Kidney capillary endothelial cell (primary cell): ENCODE results near the gene GHDC.
"Not testable (repeated sequence)": the region's sequence is repeated elsewhere in the genome, so short reads cannot be mapped to it uniquely, and the experiment has no call there.

Experiments used
- DNase-seq: peaks from one replicate; pipeline ENCODE4 v3.0.0-alpha.2; 2018; ENCODE audit warnings: low spot score

Gene GHDC

GRCh38 chr17:42193969-42194899, at the start of gene GHDC:
Gene GHDC (minus strand): TSS chr17:42194494. CDS start chr17:42193581, 913 bp downstream.
- peak; percentile 65 for DNase-seq

- DNase-seq, result no peak
Observed at GRCh38 chr17:42243493-42243982, 49.2 kb upstream of the GHDC start.

DNA sequence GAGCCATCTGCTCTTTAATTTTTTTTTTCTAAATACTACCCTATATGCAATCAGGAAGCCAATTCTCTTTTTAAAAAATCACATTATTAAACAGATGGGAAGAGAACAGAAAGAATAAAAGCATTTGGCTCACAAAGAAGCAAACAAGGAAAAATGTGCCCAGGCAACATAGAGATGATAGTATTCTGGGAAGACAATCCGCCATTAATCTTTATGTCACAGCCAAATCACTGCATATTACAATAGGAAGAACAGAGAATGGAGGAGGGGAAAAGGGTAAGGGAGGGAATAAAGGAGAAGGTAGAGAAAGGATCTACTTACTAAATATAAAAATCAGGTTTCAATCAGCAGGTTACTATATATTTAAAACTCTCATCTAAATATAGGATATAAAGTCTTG, 47.6 kb upstream of the GHDC start:
- DNase-seq, result no peak

- DNase-seq, result not testable (repeated sequence)
Observed at GRCh38 chr17:42240863-42241262, 46.6 kb upstream of the GHDC start.

DNA sequence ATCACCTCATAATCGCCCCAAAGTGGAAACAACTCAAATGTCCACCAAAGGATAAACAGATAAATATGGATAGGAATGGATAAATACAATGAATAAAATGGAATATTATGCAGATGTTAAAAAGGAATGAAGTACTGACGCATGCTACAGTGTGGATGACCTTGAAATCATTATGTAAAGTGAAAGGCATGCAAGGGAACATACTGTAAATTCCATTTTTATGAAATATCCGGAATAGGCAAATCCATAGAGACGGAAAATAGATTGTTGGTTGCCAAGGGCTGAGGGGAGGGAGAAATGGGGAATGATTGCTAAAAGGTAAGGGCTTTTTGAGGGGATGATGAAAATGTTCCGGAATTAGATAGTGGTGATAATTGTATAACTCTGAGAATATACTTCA, 45.9 kb upstream of the GHDC start:
- no peak for DNase-seq

DNA sequence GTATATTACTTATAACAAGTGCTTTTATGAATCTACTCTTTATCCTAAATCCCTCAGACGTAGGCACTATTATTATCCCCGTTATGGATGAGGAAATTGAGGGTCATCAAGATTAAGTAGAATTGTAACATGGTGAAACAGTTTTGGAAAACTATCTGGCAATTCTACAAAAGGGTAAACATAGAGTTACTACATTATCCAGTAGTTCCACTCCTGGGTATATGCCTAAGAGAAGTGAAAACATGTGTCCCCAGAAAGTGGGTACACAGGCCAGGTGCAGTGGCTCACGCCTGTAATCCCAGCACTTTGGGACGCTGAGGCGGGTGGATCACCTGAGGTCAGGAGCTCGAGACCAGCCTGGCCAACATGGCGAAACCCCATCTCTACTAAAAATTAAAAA, 45.3 kb upstream of the GHDC start:
- not testable (repeated sequence) for DNase-seq

DNA sequence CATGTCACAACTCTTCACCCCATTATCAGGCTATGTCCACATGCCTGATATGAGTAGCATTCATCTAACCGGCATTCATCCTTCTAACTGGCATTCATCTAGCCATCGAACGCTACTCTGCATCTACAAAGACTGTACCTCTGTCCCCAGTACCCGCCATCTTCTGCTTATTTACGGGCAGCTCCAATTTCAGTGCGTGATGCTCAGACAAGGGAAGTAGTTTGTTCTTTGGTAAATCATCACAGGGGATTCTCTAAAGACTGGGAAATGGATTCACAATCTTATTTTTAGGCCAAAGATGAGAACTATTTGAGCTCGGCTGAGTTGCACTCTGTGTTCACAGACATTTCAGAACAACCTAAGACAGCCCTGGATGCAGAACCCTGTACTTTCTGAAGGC, 42.5 kb upstream of the GHDC start:
- no peak for DNase-seq

DNA sequence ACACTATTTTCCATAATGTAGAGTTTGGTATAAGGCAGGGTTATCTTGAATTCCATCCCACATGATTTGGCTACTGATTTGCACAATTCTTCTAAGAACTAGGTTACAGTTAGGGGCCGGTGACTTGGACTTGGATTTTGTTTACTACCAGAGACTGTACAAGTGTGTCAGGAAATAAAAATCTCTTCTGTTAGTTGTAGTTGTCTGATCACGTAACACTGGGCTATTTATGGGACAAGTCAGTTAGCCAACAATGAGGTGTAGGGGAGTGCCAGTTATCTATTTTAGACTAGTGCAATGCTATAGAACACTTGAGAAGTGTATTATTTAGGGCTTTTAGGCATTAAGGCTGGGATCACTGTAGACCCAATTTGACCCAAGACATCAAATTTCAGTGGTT, 39.7 kb upstream of the GHDC start:
- DNase-seq, result no peak

DNA sequence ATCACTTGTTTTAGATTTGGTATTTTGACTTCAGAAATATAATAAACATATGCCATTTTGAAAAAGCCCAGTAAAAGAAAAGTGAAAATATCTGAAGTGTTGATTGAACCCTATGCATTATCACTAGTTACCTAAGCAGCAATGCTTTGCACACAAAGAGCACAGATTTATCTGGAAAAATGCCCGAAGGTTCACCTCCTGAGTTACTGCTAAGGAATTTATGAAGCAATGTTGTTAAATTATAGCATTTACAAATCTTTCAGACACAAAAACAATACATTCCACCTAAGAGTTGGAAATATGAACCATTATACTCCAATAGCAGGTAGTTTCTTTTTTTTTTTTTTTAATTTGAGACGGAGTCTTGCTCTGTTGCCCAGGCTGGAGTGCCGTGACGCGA, 38.9 kb upstream of the GHDC start:
- no peak for DNase-seq

DNA sequence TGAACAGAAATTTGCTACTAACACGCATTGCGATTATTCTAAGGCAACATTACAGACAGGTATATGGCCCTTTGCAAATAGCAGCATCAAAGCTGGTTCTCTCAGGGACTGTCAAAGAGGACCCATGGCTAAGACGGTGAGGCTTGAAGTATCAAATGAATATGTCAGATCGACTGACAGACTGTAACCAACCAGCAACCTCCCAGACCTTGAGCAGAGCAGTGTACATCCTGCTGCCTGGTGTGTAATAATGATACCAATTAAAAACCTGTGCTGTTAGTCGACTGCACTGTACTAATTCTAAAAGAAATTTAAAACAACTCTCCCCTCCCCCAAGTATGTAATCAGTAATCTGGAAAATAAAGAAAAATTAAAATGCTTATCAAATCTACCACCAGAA, 35.9 kb upstream of the GHDC start:
- no peak for DNase-seq

DNA sequence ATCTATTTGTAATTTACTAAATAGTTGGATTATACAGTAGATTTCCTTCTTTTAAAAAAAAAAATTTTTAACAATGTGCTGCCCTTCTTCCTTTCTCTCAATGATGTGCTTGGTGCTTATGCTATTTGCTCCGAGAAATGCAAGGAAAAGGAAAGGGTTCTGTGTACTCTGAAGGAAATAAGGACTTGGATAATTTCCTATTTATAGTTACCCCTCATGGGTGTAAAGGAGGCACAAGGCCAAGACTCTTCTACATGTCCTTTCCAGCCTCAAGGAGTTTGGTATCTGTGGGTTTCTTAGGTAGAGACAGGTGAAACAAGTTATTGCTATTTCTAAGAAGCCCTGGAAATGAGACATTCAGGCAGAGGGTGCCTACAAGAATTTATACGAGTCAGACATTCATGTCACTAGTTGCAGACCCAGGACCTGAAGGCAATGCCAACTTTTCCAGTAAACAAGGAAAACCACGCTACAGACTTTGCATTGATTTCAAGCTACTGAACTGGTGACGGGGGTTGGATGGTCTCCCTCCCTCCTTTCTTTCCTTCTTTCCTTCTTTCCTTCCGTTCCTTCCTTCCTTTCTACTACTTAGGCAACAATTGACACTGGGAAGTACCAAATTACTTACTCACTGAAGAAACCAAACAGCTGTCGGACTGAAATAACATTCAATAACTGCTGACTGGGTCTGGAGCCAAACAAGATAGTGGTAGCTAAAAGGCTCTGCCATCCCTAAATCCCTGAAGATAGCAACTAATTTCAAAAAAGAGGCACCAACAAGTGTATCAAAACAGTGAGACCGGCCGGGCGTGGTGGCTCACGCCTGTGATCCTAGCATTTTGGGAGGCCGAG, 33.8 kb upstream of the GHDC start:
- DNase-seq, result no peak

DNA sequence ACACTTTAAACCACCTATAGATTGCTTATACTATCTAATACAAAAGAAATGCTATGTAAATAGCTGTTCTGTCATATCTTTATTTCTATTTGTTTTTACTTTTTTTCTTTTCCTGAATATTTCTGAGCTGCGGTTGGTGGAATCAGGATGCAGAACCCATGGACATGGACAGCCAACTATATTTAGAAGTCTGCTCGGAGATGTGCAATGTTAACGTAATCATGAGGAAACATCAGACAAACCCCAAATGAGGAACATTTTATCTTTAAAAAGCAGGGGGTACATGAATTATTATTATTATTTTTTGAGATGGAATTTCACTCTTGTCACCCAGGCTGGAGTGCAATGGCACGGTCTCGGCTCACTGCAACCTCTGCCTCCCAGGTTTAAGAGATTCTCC, 31.4 kb upstream of the GHDC start:
- no peak for DNase-seq

- DNase-seq, result no peak
Observed at GRCh38 chr17:42224651-42225050, 30.4 kb upstream of the GHDC start.

DNA sequence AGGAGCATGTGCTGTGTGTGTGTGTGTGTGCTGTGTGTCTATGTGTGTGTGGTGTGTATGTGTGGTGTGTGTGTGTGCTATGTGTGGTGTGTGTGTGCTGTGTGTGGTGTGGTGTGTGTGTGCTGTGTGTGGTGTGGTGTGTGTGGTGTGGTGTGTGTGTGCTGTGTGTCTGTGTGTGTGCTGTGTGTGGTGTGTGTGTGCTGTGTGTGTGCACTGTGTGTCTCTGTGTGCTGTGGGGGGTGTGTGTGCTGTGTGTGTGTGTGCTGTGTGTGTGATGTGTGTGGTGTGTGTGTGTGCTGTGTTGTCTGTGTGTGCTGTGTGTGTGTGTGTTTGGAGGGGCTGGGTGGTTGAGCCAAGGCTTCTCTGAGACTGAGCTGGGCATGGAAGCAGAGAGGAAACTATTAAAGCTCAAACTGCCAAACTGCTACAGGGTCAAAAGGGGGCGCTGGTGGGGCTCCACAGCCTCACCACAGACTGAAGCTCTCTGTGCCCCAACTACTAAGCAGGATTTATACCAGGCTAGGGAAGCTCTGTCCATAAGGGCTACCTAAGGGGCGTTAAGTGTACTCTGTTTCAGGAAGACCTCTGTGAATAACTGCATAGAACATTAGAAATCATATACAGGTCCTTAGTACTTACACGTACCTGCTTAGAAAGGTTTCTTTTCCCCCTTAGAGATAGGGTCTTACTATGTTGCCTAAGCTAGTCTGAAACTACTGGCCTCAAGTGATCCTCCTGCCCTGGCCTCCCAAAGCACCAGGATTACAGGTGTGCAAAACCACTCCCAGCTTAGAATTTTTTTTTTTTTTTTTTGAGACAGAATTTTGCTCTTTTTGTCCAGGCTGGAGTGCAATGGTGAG, 27.8 kb upstream of the GHDC start:
- peak; percentile 55 for DNase-seq

GRCh38 chr17:42219280-42219679, 25.0 kb upstream of the GHDC start:
- not testable (repeated sequence) for DNase-seq

GRCh38 chr17:42214156-42214555, 19.9 kb upstream of the GHDC start:
- no peak for DNase-seq

DNA sequence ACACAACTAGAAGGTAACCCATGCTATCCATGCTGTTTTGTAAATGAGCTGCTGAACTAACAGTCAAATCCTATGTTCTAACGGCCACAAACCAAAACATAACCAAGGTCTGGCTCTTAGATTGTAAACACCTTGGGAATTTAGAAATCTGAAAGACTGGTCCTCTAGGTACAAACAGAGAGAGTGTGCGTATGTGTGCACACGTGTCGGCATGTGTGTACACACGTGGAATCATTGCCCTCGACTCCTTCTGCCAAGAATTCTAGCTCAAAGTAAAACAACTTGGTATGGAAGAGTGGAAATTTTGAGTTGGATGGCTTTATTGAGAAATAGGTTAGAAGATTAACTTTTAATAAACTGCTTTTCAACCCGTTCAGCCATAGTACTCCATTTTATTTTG, 18.1 kb upstream of the GHDC start:
- no peak for DNase-seq

DNA sequence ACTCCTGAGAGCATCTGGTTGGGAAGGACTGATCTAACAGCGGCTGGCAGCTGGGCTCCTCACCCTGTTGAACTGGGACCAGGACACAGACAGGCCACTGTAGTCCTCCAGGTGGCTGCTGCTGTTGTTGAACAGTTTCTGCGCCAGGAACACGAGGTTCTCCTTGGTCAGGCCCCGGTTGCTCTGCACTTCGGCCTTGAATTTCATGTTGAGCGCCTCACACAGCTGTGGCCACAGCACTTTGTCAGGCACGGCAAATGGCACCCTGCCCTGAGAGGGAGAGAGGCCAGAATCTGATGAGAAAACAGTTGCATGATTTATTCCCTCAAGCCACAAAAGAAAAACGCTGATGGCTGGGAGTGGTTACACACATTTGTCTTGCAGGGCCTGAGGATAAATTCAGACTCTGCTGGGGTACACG, 17.6 kb upstream of the GHDC start:
- not testable (repeated sequence) for DNase-seq

- no peak for DNase-seq
Observed at GRCh38 chr17:42210046-42210445, 15.8 kb upstream of the GHDC start.

- DNase-seq, result peak; percentile 65
Observed at GRCh38 chr17:42206153-42206612, 11.9 kb upstream of the GHDC start.

GRCh38 chr17:42203354-42203753, 9.1 kb upstream of the GHDC start:
- no peak for DNase-seq

GRCh38 chr17:42202696-42203095, 8.4 kb upstream of the GHDC start:
- DNase-seq, result no peak
